ENCODE measurements around the gene NACC2. TPM values are rescaled to one million over a fixed set of nuclear protein-coding genes. Genes with fewer than 3 reads are reported as not detected.

Gene NACC2
- total and polyA plus RNA-seq, 9 of the 15 experiments (the other 6 are each of a cell fraction or from before 2014, with no cell fraction given): 0.70 to 25.1 (median 5.6) TPM

- TF ChIP-seq, protein P1, sequence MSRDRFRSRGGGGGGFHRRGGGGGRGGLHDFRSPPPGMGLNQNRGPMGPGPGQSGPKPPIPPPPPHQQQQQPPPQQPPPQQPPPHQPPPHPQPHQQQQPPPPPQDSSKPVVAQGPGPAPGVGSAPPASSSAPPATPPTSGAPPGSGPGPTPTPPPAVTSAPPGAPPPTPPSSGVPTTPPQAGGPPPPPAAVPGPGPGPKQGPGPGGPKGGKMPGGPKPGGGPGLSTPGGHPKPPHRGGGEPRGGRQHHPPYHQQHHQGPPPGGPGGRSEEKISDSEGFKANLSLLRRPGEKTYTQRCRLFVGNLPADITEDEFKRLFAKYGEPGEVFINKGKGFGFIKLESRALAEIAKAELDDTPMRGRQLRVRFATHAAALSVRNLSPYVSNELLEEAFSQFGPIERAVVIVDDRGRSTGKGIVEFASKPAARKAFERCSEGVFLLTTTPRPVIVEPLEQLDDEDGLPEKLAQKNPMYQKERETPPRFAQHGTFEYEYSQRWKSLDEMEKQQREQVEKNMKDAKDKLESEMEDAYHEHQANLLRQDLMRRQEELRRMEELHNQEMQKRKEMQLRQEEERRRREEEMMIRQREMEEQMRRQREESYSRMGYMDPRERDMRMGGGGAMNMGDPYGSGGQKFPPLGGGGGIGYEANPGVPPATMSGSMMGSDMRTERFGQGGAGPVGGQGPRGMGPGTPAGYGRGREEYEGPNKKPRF (IDR thresholded peaks at IDR 0.05; ENCODE audit: low read depth, low read length): no peak
- TF ChIP-seq MLLT1 (IDR thresholded peaks at IDR 0.05) (peak in 1 of 2 experiments; percentile 35; a peak in 1 of 4 replicates), CHD1 (IDR thresholded peaks at IDR 0.05; ENCODE audit: low read length) (peak; percentile 12), EZH2 (IDR thresholded peaks at IDR 0.05; ENCODE audit: borderline replicate concordance, low read depth, low read length) (no peak), NCOR1 (IDR thresholded peaks at IDR 0.05) (no peak), ZZZ3 (IDR thresholded peaks at IDR 0.05) (no peak), ARID3B (CRISPR knock-in tag; IDR thresholded peaks at IDR 0.05; ENCODE audit: borderline replicate concordance) (no peak), PRPF4 (IDR thresholded peaks at IDR 0.05; ENCODE audit: insufficient read depth, low read depth, low read length, poor library complexity, severe bottlenecking) (no peak), ZBTB5 (IDR thresholded peaks at IDR 0.05) (no peak), DACH1 (IDR thresholded peaks at IDR 0.05; ENCODE audit: partially characterized antibody) (no peak), PTBP1 (IDR thresholded peaks at IDR 0.05; ENCODE audit: low read depth, low read length) (no peak), BACH1 (tag; IDR thresholded peaks at IDR 0.05) (no peak), FOXA1 (IDR thresholded peaks at IDR 0.05; ENCODE audit: borderline replicate concordance) (no peak), ZNF146 (CRISPR knock-in tag; IDR thresholded peaks at IDR 0.05; ENCODE audit: unreplicated experiment) (no peak), NR3C1 (CRISPR knock-in tag; IDR thresholded peaks at IDR 0.05) (no peak), ZNF77 (CRISPR knock-in tag; IDR thresholded peaks at IDR 0.05) (no peak), CBFA2T3 (IDR thresholded peaks at IDR 0.05) (no peak), TGIF2 (CRISPR knock-in tag; IDR thresholded peaks at IDR 0.05) (no peak), MECOM (CRISPR knock-in tag; IDR thresholded peaks at IDR 0.05) (no peak), POLR3G (IDR thresholded peaks at IDR 0.05; ENCODE audit: extremely low read depth, insufficient read length, insufficient replicate concordance) (no peak)
- TF ChIP-seq, protein P2, sequence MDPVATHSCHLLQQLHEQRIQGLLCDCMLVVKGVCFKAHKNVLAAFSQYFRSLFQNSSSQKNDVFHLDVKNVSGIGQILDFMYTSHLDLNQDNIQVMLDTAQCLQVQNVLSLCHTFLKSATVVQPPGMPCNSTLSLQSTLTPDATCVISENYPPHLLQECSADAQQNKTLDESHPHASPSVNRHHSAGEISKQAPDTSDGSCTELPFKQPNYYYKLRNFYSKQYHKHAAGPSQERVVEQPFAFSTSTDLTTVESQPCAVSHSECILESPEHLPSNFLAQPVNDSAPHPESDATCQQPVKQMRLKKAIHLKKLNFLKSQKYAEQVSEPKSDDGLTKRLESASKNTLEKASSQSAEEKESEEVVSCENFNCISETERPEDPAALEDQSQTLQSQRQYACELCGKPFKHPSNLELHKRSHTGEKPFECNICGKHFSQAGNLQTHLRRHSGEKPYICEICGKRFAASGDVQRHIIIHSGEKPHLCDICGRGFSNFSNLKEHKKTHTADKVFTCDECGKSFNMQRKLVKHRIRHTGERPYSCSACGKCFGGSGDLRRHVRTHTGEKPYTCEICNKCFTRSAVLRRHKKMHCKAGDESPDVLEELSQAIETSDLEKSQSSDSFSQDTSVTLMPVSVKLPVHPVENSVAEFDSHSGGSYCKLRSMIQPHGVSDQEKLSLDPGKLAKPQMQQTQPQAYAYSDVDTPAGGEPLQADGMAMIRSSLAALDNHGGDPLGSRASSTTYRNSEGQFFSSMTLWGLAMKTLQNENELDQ (CRISPR knock-in tag; IDR thresholded peaks at IDR 0.05; ENCODE audit: borderline replicate concordance): no peak
These were observed 136.6 kb downstream of the NACC2 start (continued) for GRCh38 chr9:135958485-135958884.

Measured in K562 (cell line).